ENCODE measurements around the gene BFAR.
"Not testable (repeated sequence)": the region's sequence is repeated elsewhere in the genome, so short reads cannot be mapped to it uniquely, and the experiment has no call there.

- TF ChIP-seq CTCF (optimal IDR thresholded peaks at IDR 0.05 in 1 of 3, IDR thresholded peaks at IDR 0.05 in 1 of 3, conservative IDR thresholded peaks at IDR 0.05 in 1 of 3; ENCODE audit: extremely low read depth in 1 of 3, insufficient read depth in 2 of 3, low read length in 3 of 3); EZH2 (IDR thresholded peaks at IDR 0.05; ENCODE audit: low read length): not testable (repeated sequence)
Observed at GRCh38 chr16:14702672-14703071, 69.9 kb downstream of the BFAR start.
